Progenitor cell of endocrine pancreas (in vitro differentiated cells): ENCODE data around the gene ERN1. TPM values are rescaled to one million over a fixed set of nuclear protein-coding genes. Genes with fewer than 3 reads are reported as not detected.

Experiments used
- DNase-seq: peaks from one replicate; pipeline ENCODE4 v3.0.0; 2021; ENCODE audit warnings: low spot score; ENCODE audit not compliant: unreplicated experiment
- H3K27ac Mint-ChIP-seq: 2 replicates; pipeline ENCODE4 v1.8.0; 2021; ENCODE audit warnings: mild to moderate bottlenecking, moderate library complexity, mixed read lengths
- H3K27me3 Mint-ChIP-seq: 2 replicates; pipeline ENCODE4 v1.8.0; 2021; ENCODE audit warnings: mixed read lengths
- H3K36me3 Mint-ChIP-seq: 2 replicates; pipeline ENCODE4 v1.8.0; 2022; ENCODE audit warnings: mixed read lengths; ENCODE audit not compliant: insufficient read depth
- H3K4me1 Mint-ChIP-seq: 2 replicates; pipeline ENCODE4 v1.8.0; 2021; ENCODE audit warnings: low read depth, mixed read lengths
- H3K4me3 Mint-ChIP-seq: 2 replicates; pipeline ENCODE4 v1.8.0; 2021; ENCODE audit warnings: low read depth, mild to moderate bottlenecking, moderate library complexity, mixed read lengths
- H3K9me3 Mint-ChIP-seq: 2 replicates; pipeline ENCODE4 v1.8.0; 2021; ENCODE audit warnings: low read depth, mixed read lengths
- CTCF ChIP-seq: fragments of 200-600 bp; sonication (generic); IDR thresholded peaks from one replicate; pipeline ENCODE4 v1.5.0; 2021; ENCODE audit warnings: antibody characterized with exemption, mild to moderate bottlenecking; ENCODE audit not compliant: unreplicated experiment
- total RNA-seq: library from RNA; stranded (reverse); gene quantifications from 2 replicates; pipeline ENCODE4 v1.2.1, GENCODE V29; 2021

The ERN1 gene
- total RNA-seq, 1 donor from 2014 or later, result 43.1 TPM

- Mint-ChIP-seq H3K4me1 (peaks cover 8% of the 10 kb centered on the region), H3K27ac (no peak overlapping the region), H3K27me3 (peaks cover 15% of the 10 kb centered on the region)
These were observed 112.5 kb downstream of the ERN1 start for GRCh38 chr17:64017381-64017980.

GRCh38 chr17:64016974-64017373 is 113.0 kb downstream of the ERN1 start:
- no peak for TF ChIP-seq CTCF
- no peak for DNase-seq
- Mint-ChIP-seq H3K4me1 (peaks cover 7% of the 10 kb centered on the region), H3K36me3 (no peaks in the 10 kb centered on the region), H3K27ac (no peak overlapping the region), H3K9me3 (no peaks in the 10 kb centered on the region), H3K4me3 (no peak overlapping the region), H3K27me3 (peaks cover 15% of the 10 kb centered on the region)

More at GRCh38 chr17:64017381-64017980, 112.5 kb downstream of the ERN1 start:
- peak; percentile 25 for TF ChIP-seq CTCF
- DNase-seq, result no peak
- Mint-ChIP-seq H3K36me3 (no peaks in the 10 kb centered on the region), H3K9me3 (no peaks in the 10 kb centered on the region), H3K4me3 (no peak overlapping the region)

- no peak for TF ChIP-seq CTCF
- Mint-ChIP-seq H3K36me3 (no peaks in the 10 kb centered on the region), H3K4me3 (no peak overlapping the region), H3K27me3 (peaks cover 18% of the 10 kb centered on the region), H3K27ac (no peak overlapping the region), H3K4me1 (peaks cover 7% of the 10 kb centered on the region), H3K9me3 (no peaks in the 10 kb centered on the region)
- DNase-seq, result no peak
These were observed 113.6 kb downstream of the ERN1 start for GRCh38 chr17:64016231-64016784.

- Mint-ChIP-seq H3K4me1 (peaks cover 5% of the 10 kb centered on the region), H3K36me3 (no peaks in the 10 kb centered on the region), H3K27me3 (peaks cover 18% of the 10 kb centered on the region), H3K27ac (no peak overlapping the region), H3K4me3 (no peak overlapping the region), H3K9me3 (no peaks in the 10 kb centered on the region)
- DNase-seq, result no peak
- TF ChIP-seq CTCF, result no peak
These were observed 114.5 kb downstream of the ERN1 start for GRCh38 chr17:64015447-64015846.

- no peaks in the 10 kb centered on the region for H3K36me3 Mint-ChIP-seq
- H3K27me3 Mint-ChIP-seq, result peaks cover 12% of the 10 kb centered on the region
- DNase-seq, result no peak
- H3K27ac Mint-ChIP-seq, result no peak overlapping the region
- peaks cover 8% of the 10 kb centered on the region for H3K4me1 Mint-ChIP-seq
- H3K9me3 Mint-ChIP-seq, result peaks cover 5% of the 10 kb centered on the region
- H3K4me3 Mint-ChIP-seq, result no peak overlapping the region
- TF ChIP-seq CTCF, result no peak
These were observed 120.2 kb downstream of the ERN1 start for GRCh38 chr17:64009571-64010402.
